DOHH2 (cell line): ENCODE data around the gene TERB1.

Experiments
- EZH2phosphoT487 ChIP-seq: fragments of 200-600 bp; sonication (generic); IDR thresholded peaks from 2 replicates; pipeline ENCODE4 v1.6.1; 2017; ENCODE audit warnings: borderline replicate concordance, mild to moderate bottlenecking, antibody characterized with exemption, low read length, moderate library complexity, mixed read lengths
- TF ChIP-seq, protein P1 (sequence below): fragments of 200-600 bp; sonication (generic); IDR thresholded peaks from one replicate; pipeline ENCODE4 v1.5.1; 2014; ENCODE audit warnings: antibody characterized with exemption, mild to moderate bottlenecking, low read depth, low read length; ENCODE audit not compliant: poor library complexity, severe bottlenecking

DNA sequence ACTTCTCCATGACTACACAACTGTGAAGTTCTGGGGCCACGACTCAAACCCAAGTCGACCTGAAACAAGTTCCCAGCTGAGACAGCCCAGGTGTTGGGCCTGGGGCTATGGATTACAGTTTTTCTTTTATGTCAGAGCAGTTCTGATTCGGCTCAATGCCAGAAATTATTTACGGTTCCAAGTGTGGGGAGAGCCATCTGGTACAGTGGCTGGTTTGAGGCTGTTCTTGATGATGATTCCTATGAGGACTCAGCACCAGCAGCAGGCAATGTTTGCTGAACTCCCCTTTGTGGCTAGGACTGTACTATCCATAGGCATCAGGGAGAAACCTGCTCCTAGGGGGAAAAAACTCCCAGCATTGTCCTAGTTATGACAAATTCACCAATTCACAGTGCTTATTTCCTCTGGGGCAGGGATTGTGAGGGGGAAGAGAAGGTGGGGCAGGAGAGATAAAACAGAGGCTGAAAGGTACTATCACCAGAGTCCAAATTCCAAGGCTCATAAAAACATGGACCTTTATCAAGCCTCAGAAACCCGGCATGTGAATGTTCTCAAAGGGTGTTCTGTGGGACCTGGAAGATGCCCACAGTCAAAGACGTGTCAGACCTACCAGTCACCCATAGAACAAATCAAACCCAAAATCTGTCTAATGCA, 86.6 kb downstream of the TERB1 start:
- TF ChIP-seq, protein P1, sequence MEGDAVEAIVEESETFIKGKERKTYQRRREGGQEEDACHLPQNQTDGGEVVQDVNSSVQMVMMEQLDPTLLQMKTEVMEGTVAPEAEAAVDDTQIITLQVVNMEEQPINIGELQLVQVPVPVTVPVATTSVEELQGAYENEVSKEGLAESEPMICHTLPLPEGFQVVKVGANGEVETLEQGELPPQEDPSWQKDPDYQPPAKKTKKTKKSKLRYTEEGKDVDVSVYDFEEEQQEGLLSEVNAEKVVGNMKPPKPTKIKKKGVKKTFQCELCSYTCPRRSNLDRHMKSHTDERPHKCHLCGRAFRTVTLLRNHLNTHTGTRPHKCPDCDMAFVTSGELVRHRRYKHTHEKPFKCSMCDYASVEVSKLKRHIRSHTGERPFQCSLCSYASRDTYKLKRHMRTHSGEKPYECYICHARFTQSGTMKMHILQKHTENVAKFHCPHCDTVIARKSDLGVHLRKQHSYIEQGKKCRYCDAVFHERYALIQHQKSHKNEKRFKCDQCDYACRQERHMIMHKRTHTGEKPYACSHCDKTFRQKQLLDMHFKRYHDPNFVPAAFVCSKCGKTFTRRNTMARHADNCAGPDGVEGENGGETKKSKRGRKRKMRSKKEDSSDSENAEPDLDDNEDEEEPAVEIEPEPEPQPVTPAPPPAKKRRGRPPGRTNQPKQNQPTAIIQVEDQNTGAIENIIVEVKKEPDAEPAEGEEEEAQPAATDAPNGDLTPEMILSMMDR, result no peak
- no peak for TF ChIP-seq EZH2phosphoT487
